ENCODE measurements around the gene ADORA2A. TPM values are rescaled to one million over a fixed set of nuclear protein-coding genes. Genes with fewer than 3 reads are reported as not detected.

Gene ADORA2A
- total RNA-seq, 1 donor = 3.9 TPM

- no peak for DNase-seq (ENCODE audit: low read depth)
- H3K4me3 ChIP-seq (ENCODE audit: low read depth, low read length) = no peak overlapping the region
- no peak for TF ChIP-seq CTCF (IDR thresholded peaks at IDR 0.05; ENCODE audit: insufficient read depth, low read depth, low read length)
These were observed 4.1 kb downstream of the ADORA2A start for GRCh38 chr22:24431309-24432034.

GRCh38 chr22:24432059-24432853 lies 4.9 kb downstream of the ADORA2A start:
- DNase-seq (ENCODE audit: low read depth) = peak; percentile 38
- H3K4me3 ChIP-seq (ENCODE audit: low read depth, low read length) = no peak overlapping the region
- TF ChIP-seq CTCF (IDR thresholded peaks at IDR 0.05; ENCODE audit: insufficient read depth, low read depth, low read length) = no peak

GRCh38 chr22:24433001-24433827 lies 5.8 kb downstream of the ADORA2A start:
- H3K4me3 ChIP-seq (ENCODE audit: low read depth, low read length) = no peak overlapping the region
- DNase-seq (ENCODE audit: low read depth) = no peak
- TF ChIP-seq CTCF (IDR thresholded peaks at IDR 0.05; ENCODE audit: insufficient read depth, low read depth, low read length) = no peak

- H3K4me3 ChIP-seq (ENCODE audit: low read depth, low read length) = no peak overlapping the region
- no peak for DNase-seq (ENCODE audit: low read depth)
- no peak for TF ChIP-seq CTCF (IDR thresholded peaks at IDR 0.05; ENCODE audit: insufficient read depth, low read depth, low read length)
These were observed 6.5 kb downstream of the ADORA2A start for GRCh38 chr22:24433828-24434470.

GRCh38 chr22:24434471-24435322 lies 7.3 kb downstream of the ADORA2A start:
- TF ChIP-seq CTCF (IDR thresholded peaks at IDR 0.05; ENCODE audit: insufficient read depth, low read depth, low read length) = no peak
- no peak overlapping the region for H3K4me3 ChIP-seq (ENCODE audit: low read depth, low read length)
- peak; percentile 58 for DNase-seq (ENCODE audit: low read depth)

- H3K4me3 ChIP-seq (ENCODE audit: low read depth, low read length) = no peak overlapping the region
- no peak for DNase-seq (ENCODE audit: low read depth)
- no peak for TF ChIP-seq CTCF (IDR thresholded peaks at IDR 0.05; ENCODE audit: insufficient read depth, low read depth, low read length)
These were observed 7.9 kb downstream of the ADORA2A start for GRCh38 chr22:24435323-24435645.

Measured in fibroblast of villous mesenchyme (primary cell).